ENCODE results near the gene ZSWIM4. TPM values are rescaled to one million over a fixed set of nuclear protein-coding genes. Genes with fewer than 3 reads are reported as not detected.

ZSWIM4 gene
- total RNA-seq, 6 donors from 2014 or later: 7.3 to 22.6 (median 10.1) TPM

DNA sequence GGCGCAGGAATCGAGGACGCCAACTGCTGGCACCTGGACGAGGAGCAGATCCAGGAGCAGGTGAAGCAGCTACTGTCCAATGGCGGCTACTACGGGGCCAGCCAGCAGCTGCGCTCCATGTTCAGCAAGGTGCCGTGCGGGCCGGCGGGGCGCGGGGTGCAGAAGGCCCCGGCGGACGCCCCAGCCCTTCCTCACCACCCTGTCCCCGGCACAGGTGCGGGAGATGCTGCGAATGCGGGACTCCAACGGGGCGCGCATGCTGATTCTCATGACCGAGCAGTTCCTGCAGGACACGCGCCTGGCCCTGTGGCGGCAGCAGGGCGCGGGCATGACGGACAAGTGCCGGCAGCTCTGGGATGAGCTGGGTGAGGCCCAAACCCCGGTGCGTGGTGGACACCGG lies 13.6 kb downstream of the ZSWIM4 start:
- H3K4me3 ChIP-seq: no peak overlapping the region
- H3K27me3 ChIP-seq: no peaks in the 10 kb centered on the region
- DNase-seq (peak in 1 of 2 donors; percentile 81), ATAC-seq (ENCODE audit: low FRiP score in 2 of 2) (no peak)
- no peaks in the 10 kb centered on the region for H3K9me3 ChIP-seq
- H3K36me3 ChIP-seq: peaks cover 6 to 69% (median 20%) of the 10 kb centered on the region in 4 donors
- TF ChIP-seq, protein P1, sequence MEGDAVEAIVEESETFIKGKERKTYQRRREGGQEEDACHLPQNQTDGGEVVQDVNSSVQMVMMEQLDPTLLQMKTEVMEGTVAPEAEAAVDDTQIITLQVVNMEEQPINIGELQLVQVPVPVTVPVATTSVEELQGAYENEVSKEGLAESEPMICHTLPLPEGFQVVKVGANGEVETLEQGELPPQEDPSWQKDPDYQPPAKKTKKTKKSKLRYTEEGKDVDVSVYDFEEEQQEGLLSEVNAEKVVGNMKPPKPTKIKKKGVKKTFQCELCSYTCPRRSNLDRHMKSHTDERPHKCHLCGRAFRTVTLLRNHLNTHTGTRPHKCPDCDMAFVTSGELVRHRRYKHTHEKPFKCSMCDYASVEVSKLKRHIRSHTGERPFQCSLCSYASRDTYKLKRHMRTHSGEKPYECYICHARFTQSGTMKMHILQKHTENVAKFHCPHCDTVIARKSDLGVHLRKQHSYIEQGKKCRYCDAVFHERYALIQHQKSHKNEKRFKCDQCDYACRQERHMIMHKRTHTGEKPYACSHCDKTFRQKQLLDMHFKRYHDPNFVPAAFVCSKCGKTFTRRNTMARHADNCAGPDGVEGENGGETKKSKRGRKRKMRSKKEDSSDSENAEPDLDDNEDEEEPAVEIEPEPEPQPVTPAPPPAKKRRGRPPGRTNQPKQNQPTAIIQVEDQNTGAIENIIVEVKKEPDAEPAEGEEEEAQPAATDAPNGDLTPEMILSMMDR (IDR thresholded peaks at IDR 0.05): no peak
- TF ChIP-seq POLR2A (IDR thresholded peaks at IDR 0.05) (no peak), EP300 (IDR thresholded peaks at IDR 0.05) (no peak), POLR2AphosphoS5 (IDR thresholded peaks at IDR 0.05) (no peak)
- no peak overlapping the region for H3K27ac ChIP-seq
- H3K4me1 ChIP-seq: peaks cover 0 to 10% (median 1%) of the 10 kb centered on the region in 4 donors
- 91 to 95% methylated on average over 6 to 34 of the region's 34 CpGs for WGBS, 2 donors

DNA sequence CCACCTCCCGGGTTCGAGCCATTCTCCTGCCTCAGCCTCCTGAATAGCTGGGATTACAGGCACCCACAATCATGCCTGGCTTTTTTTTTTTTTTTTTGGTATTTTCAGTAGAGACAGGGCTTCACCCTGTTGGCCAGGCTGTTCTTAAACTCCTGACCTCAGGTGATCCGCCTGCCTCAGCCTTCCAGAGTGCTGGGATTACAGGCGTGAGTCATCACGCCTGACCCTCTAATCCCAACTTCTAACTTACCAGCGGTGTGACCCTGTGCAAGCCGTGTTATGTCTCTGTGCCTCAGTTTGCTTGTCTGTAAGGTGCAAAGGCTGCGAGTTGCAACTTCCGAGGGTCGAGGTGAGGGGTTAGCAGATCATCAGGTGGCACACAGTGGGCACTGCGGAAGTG lies 17.3 kb downstream of the ZSWIM4 start:
- H3K9me3 ChIP-seq: no peaks in the 10 kb centered on the region
- ATAC-seq (ENCODE audit: low FRiP score in 2 of 2): no peak

DNA sequence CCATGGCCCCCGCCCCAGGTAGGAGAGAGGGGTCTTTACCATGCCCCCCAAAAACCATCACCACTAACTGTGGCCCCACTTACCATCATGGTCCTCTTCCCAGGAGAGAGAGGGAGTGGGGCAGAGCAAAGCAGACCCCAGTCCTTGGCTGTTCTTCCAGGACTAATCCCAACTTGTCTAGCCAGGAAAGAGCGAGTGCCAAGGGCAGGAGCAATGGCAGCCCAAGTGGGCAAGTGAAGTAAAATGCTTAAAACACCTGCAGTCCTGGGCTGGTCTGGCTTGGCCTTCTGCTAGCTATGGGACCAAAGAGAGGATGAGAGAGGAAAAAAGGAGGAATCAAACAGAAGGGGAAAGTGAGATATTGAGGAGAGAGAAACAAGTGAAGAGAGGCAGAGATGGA lies 17.9 kb downstream of the ZSWIM4 start:
- Histone ChIP-seq H3K9me3 (no peaks in the 10 kb centered on the region), H3K4me1 (peaks cover 0 to 6% (median 0%) of the 10 kb centered on the region in 4 donors), H3K27me3 (no peaks in the 10 kb centered on the region), H3K4me3 (no peak overlapping the region), H3K27ac (no peak overlapping the region), H3K36me3 (peaks cover 6 to 78% (median 24%) of the 10 kb centered on the region in 4 donors)
- DNase-seq (no peak), ATAC-seq (ENCODE audit: low FRiP score in 2 of 2) (no peak)
- WGBS, 2 donors: 90 to 100% methylated on average over 2 of the region's 2 CpGs
- TF ChIP-seq POLR2AphosphoS5 (IDR thresholded peaks at IDR 0.05) (no peak), POLR2A (IDR thresholded peaks at IDR 0.05) (no peak), EP300 (IDR thresholded peaks at IDR 0.05) (no peak)
- TF ChIP-seq, protein P1 (IDR thresholded peaks at IDR 0.05): no peak

More for the DNA sequence above, 17.3 kb downstream of the ZSWIM4 start:
- DNase-seq: no peak
- H3K4me1 ChIP-seq: peaks cover 0 to 2% (median 0%) of the 10 kb centered on the region in 4 donors
- no peak for TF ChIP-seq POLR2AphosphoS5 (IDR thresholded peaks at IDR 0.05)
- TF ChIP-seq, protein P1 (IDR thresholded peaks at IDR 0.05): no peak
- TF ChIP-seq POLR2A (IDR thresholded peaks at IDR 0.05): no peak
- TF ChIP-seq EP300 (IDR thresholded peaks at IDR 0.05): no peak
- H3K27ac ChIP-seq: no peak overlapping the region
- WGBS, 2 donors: 92 to 98% methylated on average over 11 of the region's 11 CpGs
- H3K36me3 ChIP-seq: peaks cover 6 to 81% (median 24%) of the 10 kb centered on the region in 4 donors
- no peaks in the 10 kb centered on the region for H3K27me3 ChIP-seq
- H3K4me3 ChIP-seq: no peak overlapping the region

DNA sequence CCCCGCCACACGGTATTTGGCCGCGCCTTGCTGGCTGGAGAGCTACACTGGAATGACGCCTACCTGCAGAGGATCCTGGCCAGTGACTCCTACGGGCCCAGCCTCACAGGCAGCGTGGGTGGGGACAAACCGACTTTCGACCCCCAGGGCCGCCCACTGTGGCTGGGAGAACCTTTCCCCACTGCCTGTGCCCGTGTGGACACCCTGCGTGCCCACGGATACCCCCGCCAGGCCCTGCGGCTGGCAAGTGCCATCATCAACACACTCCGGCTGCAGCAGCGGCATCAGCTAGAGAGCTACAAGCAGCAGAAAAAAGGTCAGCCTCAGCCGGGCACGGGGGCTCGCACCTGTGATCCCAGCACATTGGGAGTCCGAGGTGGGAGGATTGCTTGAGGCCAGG lies 19.3 kb downstream of the ZSWIM4 start:
- Histone ChIP-seq H3K9me3 (no peaks in the 10 kb centered on the region), H3K4me3 (no peak overlapping the region), H3K27me3 (no peaks in the 10 kb centered on the region), H3K36me3 (peaks cover 0 to 67% (median 16%) of the 10 kb centered on the region in 4 donors), H3K4me1 (peaks cover 0 to 6% (median 0%) of the 10 kb centered on the region in 4 donors), H3K27ac (no peak overlapping the region)
- 95% methylated on average over 21 of the region's 21 CpGs; no CpG with 5 or more reads in 1 of the 2 donors for WGBS, 2 donors
- TF ChIP-seq EP300 (IDR thresholded peaks at IDR 0.05): no peak
- no peak for TF ChIP-seq POLR2AphosphoS5 (IDR thresholded peaks at IDR 0.05)
- TF ChIP-seq, protein P1 (IDR thresholded peaks at IDR 0.05): no peak
- no peak for TF ChIP-seq POLR2A (IDR thresholded peaks at IDR 0.05)
- no peak for ATAC-seq (ENCODE audit: low FRiP score in 2 of 2)
- DNase-seq: peak in 1 of 2 donors; percentile 65

Measured in upper lobe of left lung (tissue), 6 donors.